Measurements from ENCODE around the gene SEC16B.

SEC16B gene

DNA sequence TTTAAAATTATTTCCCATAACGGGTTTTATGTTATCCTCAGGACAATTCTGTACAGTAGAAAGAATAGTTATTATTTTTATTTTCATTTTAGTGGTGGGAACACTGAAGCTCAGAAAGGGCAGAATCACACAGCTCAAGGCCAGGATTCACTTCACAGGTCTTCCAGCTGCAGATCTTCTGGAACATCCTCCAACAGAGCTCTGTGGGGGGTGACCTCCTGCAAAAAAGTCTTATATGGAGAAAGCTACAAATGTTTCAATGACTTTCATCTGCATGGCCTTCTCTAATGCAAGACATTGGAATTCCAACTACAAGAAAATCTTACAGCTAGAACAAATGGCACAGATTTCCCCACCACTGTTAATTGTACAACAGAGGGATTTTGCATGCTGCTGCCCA lies 64.2 kb downstream of the SEC16B start:
- DNase-seq: no peak

DNA sequence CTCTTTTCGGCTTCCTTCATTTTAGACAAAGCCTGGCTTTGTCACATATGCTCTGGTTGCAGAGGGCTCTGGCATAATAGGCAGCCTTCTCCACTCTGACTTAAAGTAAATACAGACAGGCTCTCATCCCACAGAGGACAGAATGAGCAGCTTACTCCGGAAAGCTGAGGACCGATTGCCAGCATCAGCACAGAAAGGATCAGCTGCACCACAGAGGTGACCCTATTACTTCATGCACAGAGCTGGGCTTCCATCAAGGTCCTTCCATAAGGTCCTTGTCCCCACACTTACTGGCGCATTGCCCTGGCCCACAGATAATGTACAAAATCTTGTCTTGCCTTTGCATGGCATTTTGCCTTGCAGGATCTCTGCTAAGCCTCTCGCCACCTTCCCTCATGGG lies 67.6 kb downstream of the SEC16B start:
- DNase-seq: no peak

DNA sequence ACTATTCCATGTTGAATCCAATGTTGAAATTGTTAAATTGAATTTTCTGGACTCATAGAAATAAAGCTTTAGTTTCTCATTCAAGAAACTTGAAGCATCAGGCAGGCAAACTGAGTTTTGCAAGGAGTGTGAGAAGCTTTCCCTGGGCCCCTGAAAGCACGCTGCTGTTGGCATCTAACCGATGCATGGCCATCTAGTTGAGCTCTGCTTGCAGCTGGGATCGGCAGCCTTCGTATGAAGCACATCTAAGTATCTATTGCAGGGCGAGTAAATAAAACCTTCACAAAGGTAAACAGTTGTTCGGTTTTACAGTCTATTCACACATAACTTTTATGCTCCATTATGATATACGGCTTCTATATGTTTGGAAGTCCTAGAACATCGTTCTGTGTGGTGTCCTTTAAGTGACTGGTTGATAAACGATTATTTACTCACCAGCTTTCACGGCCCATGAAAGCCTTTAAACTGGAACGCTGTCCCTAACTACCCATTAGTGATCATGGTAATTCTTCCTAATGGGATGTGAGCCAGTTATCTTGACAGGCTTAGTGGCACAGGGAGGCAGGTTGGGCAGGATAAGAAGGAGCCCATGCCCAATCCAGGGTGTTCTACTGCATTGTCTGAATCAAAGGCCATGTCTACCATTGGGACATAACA lies 71.7 kb downstream of the SEC16B start:
- DNase-seq: no peak

DNA sequence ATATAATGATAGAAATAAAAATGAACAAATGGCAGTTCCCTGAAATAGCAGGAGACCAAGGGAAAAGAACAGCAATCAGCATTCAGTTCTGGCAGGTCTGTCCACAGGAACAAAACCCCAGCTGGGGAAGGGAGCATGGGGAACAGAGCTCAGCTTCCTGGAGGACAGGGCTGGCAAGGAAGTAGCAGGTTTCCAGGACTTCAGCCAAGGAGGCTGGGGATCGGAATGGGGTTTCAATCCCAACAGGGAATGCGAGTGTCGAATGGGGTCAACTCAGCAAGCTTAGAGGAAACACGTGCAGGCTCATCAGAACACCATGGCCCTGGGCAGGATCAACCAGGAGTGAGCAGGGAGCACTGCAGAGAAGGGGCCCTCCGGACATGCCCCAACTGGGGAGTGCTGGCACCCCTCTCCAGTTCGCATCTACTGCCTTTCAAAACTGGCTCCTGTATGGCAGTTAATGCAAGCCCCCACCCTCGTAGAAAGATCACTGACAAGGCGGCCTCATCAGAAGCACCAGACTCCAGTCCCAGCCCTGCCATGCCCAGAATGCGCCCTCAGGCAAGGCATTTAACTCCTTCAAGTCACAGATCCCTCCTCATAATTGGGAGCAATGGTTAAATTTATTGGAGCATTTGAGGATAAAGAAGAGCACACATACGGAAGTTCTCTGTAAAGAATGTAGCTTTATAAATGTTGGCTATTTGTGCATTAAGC lies 72.4 kb downstream of the SEC16B start:
- no peak for DNase-seq

All from KG1 (cell line).